CD4-positive, alpha-beta T cell (primary cell): ENCODE measurements around the gene CAPN2. TPM values are rescaled to one million over a fixed set of nuclear protein-coding genes. Genes with fewer than 3 reads are reported as not detected.
A peak's percentile ranks its signal among the peaks of the same experiment; 100 is the strongest.

Experiments used
- ATAC-seq: fragments of 200-7000 bp; cut with Tn5 transposase; one replicate; pipeline ENCODE4 v1.10.0; 2022; ENCODE audit warnings: mild to moderate bottlenecking; ENCODE audit not compliant: poor library complexity
- CTCF ChIA-PET: fragments of 350-600 bp; sonication (Branson Sonifier 250); formaldehyde crosslinking; loops from one replicate; lab custom pipeline; 2021; ENCODE audit warnings: antibody characterized with exemption, inconsistent platforms; lab: Charles Lee
- POLR2A ChIA-PET: fragments of 350-600 bp; sonication (Branson Sonifier 250); formaldehyde crosslinking; loops from one replicate; lab custom pipeline; 2021; ENCODE audit warnings: antibody characterized with exemption, inconsistent platforms; lab: Charles Lee
- DNase-seq, 14 experiments: peaks; one replicate each; pipeline ENCODE4 v3.0.0-alpha.2; 2013 to 2020; ENCODE audit warnings: mixed read lengths in 2 of 14
- H3K27ac ChIP-seq, 2 donors: one replicate each; pipeline versions ENCODE4 v1.5.1 to v1.7.0; 2013; ENCODE audit warnings: low read length in 2 of 2, low read depth in 1 of 2, mild to moderate bottlenecking in 1 of 2
- H3K27me3 ChIP-seq, 2 experiments: 1 replicate in 1 of 2; 2 replicates in 1 of 2; pipeline versions ENCODE4 v1.6.1 to v1.7.0; 2013; ENCODE audit warnings: low read length in 2 of 2, control low read depth in 1 of 2, mild to moderate bottlenecking in 1 of 2, moderate library complexity in 1 of 2; ENCODE audit not compliant: insufficient read depth in 2 of 2, control insufficient read depth in 1 of 2
- H3K36me3 ChIP-seq: one replicate; pipeline ENCODE4 v1.6.1; 2013; ENCODE audit warnings: low read length, control low read depth; ENCODE audit not compliant: insufficient read depth
- H3K4me1 ChIP-seq: one replicate; pipeline ENCODE4 v1.6.1; 2013; ENCODE audit warnings: low read length, control low read depth; ENCODE audit not compliant: insufficient read depth
- H3K4me3 ChIP-seq: one replicate; pipeline ENCODE4 v1.5.1; 2013; ENCODE audit warnings: mild to moderate bottlenecking, low read length, moderate library complexity
- H3K9me3 ChIP-seq, 2 experiments: 1 replicate in 1 of 2; 2 replicates in 1 of 2; pipeline versions ENCODE4 v1.6.1 to v1.7.0; 2013; ENCODE audit warnings: low read length in 2 of 2, mild to moderate bottlenecking in 2 of 2, control low read depth in 1 of 2, moderate library complexity in 1 of 2; ENCODE audit not compliant: control insufficient read depth in 1 of 2, insufficient read depth in 1 of 2
- H3K27ac Mint-ChIP-seq: one replicate; pipeline ENCODE4 v1.8.0; 2020; ENCODE audit warnings: mixed read lengths
- H3K27me3 Mint-ChIP-seq: one replicate; pipeline ENCODE4 v1.8.0; 2021; ENCODE audit warnings: mixed read lengths
- H3K36me3 Mint-ChIP-seq: one replicate; pipeline ENCODE4 v1.8.0; 2021; ENCODE audit warnings: low read depth, mixed read lengths
- H3K4me1 Mint-ChIP-seq: one replicate; pipeline ENCODE4 v1.8.0; 2021; ENCODE audit warnings: low read depth, mixed read lengths
- H3K4me3 Mint-ChIP-seq: one replicate; pipeline ENCODE4 v1.8.0; 2020; ENCODE audit warnings: mild to moderate bottlenecking, mixed read lengths
- H3K9me3 Mint-ChIP-seq: one replicate; pipeline ENCODE4 v1.8.0; 2020; ENCODE audit warnings: mixed read lengths
- intact Hi-C, 2 experiments: fragments of 100-400 bp; cut with DNase I in 1 of 2; cut with micrococcal nuclease in 1 of 2; formaldehyde crosslinking; loops; one replicate each; pipeline versions ENCODE4 v1.15.1 to v1.9.0; 2023 to 2025; cut with DNase I, micrococcal nuclease
- total RNA-seq, 174 experiments: library from RNA in 2 of 174; stranded (reverse) in 2 of 174; gene quantifications; one replicate each; pipeline ENCODE4 v1.2.3 and lab custom pipeline; 2021 to 2026
- TF ChIP-seq, protein P1 (sequence below): fragments of 200-600 bp; IDR thresholded peaks from one replicate; pipeline ENCODE4 v1.8.0; 2022; ENCODE audit warnings: antibody characterized with exemption, mild to moderate bottlenecking

The CAPN2 gene
- total RNA-seq, 2 experiments from 2014 or later, result 110 to 114 TPM

DNA sequence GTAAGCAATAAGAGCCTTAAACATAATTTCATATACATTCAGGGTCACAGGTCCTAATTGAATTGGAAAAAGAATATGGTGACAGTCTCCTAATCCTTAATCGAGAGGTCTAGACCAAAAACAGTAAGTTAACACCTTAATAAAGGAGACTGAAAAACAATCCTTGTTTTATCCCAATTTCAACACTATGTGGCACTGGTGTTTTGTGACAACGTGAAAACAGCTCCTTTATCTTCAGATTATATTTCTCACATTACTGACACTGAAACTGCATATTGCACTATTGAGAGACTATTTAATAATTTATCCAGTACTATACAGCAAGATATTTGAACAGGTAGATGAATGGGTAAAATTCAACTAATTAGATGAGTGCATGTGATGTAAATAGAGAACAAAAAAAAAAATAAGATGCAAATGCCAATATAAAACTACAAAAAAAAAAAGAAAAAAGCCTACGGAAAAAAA is 99.3 kb downstream of the CAPN2 start:
- DNase-seq, result peak in 3 of 14 experiments; percentile 58 to 65 (median 64)
- Histone ChIP-seq H3K9me3 (no peaks in the 10 kb centered on the region), H3K27me3 (no peaks in the 10 kb centered on the region), H3K27ac (no peak overlapping the region), H3K4me3 (no peak overlapping the region), H3K36me3 (peaks cover 22% of the 10 kb centered on the region), H3K4me1 (peaks cover 15% of the 10 kb centered on the region)
- ChIA-PET POLR2A (interaction anchor here (0.6 to 3.2 kb wide), 9 partner anchors 10 to 239 kb away, joined by 3 to 30 read pairs (median 4); partner anchors contain the start of gene TP53BP2), CTCF (interaction anchor here (0.6 to 2.8 kb wide), 12 partner anchors 8 to 540 kb away, joined by 3 to 38 read pairs (median 4); partner anchors contain the start of gene TP53BP2)
- Mint-ChIP-seq H3K27me3 (no peaks in the 10 kb centered on the region), H3K4me3 (no peak overlapping the region), H3K4me1 (peaks cover 38% of the 10 kb centered on the region), H3K36me3 (peaks cover 74% of the 10 kb centered on the region), H3K27ac (peak overlapping the region; percentile 35), H3K9me3 (no peaks in the 10 kb centered on the region)
- intact Hi-C loops, result loop anchor here (1.0 to 10.0 kb wide), 6 partner anchors 33 to 523 kb away; partner anchors contain the start of genes NVL (in 1 of the 2) and TP53BP2 (in 1 of the 2)
- ATAC-seq, result peak; percentile 71
- TF ChIP-seq, protein P1, sequence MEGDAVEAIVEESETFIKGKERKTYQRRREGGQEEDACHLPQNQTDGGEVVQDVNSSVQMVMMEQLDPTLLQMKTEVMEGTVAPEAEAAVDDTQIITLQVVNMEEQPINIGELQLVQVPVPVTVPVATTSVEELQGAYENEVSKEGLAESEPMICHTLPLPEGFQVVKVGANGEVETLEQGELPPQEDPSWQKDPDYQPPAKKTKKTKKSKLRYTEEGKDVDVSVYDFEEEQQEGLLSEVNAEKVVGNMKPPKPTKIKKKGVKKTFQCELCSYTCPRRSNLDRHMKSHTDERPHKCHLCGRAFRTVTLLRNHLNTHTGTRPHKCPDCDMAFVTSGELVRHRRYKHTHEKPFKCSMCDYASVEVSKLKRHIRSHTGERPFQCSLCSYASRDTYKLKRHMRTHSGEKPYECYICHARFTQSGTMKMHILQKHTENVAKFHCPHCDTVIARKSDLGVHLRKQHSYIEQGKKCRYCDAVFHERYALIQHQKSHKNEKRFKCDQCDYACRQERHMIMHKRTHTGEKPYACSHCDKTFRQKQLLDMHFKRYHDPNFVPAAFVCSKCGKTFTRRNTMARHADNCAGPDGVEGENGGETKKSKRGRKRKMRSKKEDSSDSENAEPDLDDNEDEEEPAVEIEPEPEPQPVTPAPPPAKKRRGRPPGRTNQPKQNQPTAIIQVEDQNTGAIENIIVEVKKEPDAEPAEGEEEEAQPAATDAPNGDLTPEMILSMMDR, result peak; percentile 73

DNA sequence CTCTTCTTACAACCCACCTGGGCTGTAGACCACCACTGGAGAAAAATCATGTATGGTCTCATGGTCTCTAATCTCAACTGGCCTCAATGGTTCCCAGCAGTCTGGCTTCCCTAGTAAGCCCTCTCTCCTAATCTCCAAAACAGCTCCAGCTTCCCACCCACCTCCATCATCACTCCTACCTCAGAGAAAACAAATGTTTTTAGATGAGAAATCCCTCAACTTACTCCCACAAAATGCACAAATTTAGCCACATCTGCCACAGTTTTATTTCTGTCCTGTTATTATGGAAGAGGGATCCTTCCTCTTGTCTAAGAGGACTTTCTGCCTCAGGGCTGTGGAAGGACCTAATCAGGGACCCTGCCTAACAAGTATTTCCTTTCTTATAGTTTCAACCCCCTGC is 101.3 kb downstream of the CAPN2 start:
- Histone ChIP-seq H3K27me3 (no peaks in the 10 kb centered on the region), H3K27ac (peak overlapping the region in 1 of 2 donors; percentile 38), H3K4me1 (peaks cover 15% of the 10 kb centered on the region), H3K4me3 (no peak overlapping the region), H3K36me3 (peaks cover 20% of the 10 kb centered on the region), H3K9me3 (no peaks in the 10 kb centered on the region)
- intact Hi-C loops, result loop anchor here (2.0 to 10.0 kb wide), 4 partner anchors 31 to 521 kb away; partner anchors contain the start of genes TP53BP2 (in 2 of the 2) and NVL (in 1 of the 2)
- no peak overlapping the region for H3K4me3 Mint-ChIP-seq
- peaks cover 38% of the 10 kb centered on the region for H3K4me1 Mint-ChIP-seq
- ATAC-seq (no peak), DNase-seq (no peak)
- peaks cover 62% of the 10 kb centered on the region for H3K36me3 Mint-ChIP-seq
- ChIA-PET POLR2A (interaction anchor here (1.6 to 3.2 kb wide), 3 partner anchors 10 to 32 kb away, joined by 9 to 30 read pairs (median 11); partner anchors contain the start of gene TP53BP2), CTCF (no interaction called here)
- H3K27me3 Mint-ChIP-seq, result no peaks in the 10 kb centered on the region
- H3K27ac Mint-ChIP-seq, result peak overlapping the region; percentile 72
- TF ChIP-seq, protein P1, result no peak
- no peaks in the 10 kb centered on the region for H3K9me3 Mint-ChIP-seq

DNA sequence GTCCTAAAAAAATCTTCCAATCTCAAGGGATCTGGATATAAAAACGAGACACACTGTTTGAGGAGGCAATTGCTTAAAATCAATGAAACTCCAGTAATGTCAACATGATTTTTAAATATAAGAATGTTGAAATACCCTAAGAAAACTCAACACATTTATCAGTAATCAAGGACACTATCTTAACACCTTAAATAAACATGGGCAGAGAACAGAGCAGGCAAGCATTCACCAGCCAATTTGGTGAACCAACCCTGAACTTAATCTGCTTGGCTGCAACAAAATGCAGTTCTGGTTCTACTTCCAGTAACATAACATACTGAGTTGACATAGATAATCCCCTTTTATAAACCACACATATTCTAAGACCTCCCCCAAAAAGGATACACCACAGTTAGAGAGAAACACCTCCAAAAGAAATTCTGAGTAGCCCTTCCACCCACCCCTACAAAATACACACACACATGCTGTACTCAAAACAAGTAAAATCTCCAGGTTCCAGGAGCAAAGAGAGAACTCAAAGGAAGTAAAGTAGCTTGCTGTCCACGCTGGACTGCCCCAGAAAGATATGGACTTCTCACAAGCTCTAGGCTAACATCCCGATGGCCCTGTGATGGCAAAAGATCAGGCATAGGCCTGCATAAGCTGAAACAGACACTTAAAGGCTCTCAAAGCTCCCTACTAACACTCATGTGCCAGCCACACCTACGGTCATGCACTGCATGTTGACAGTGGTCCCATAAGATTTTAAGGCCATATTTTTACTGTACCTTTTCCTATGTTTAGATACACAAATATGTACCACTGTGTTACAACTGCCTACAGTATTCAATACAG is 102.9 kb downstream of the CAPN2 start:
- CTCF ChIA-PET, result no interaction called here
- POLR2A ChIA-PET, result interaction anchor here (1.6 kb wide), 1 partner anchor 31 kb away, joined by 9 read pairs; the partner anchor contains the start of gene TP53BP2

More for the DNA sequence above, 102.9 kb downstream of the CAPN2 start:
- Histone ChIP-seq H3K4me1 (peaks cover 15% of the 10 kb centered on the region), H3K4me3 (no peak overlapping the region), H3K36me3 (peaks cover 27% of the 10 kb centered on the region), H3K27me3 (no peaks in the 10 kb centered on the region), H3K9me3 (no peaks in the 10 kb centered on the region), H3K27ac (no peak overlapping the region)
- Mint-ChIP-seq H3K27me3 (no peaks in the 10 kb centered on the region), H3K27ac (peak overlapping the region; percentile 2), H3K4me3 (no peak overlapping the region), H3K9me3 (no peaks in the 10 kb centered on the region), H3K36me3 (peaks cover 65% of the 10 kb centered on the region), H3K4me1 (peaks cover 42% of the 10 kb centered on the region)
- TF ChIP-seq, protein P1, result no peak
- intact Hi-C loops, result loop anchor here in 1 of 2 experiments (2.0 to 10.0 kb wide), 3 partner anchors 30 to 520 kb away; partner anchors contain the start of genes NVL and TP53BP2
- ATAC-seq (no peak), DNase-seq (no peak)
